Endodermal cell (in vitro differentiated cells): ENCODE measurements around the gene GSTT4. TPM values are rescaled to one million over a fixed set of nuclear protein-coding genes. Genes with fewer than 3 reads are reported as not detected.
"Not testable (repeated sequence)": the region's sequence is repeated elsewhere in the genome, so short reads cannot be mapped to it uniquely, and the experiment has no call there.

Experiments
- DNase-seq: peaks from one replicate; pipeline ENCODE4 v3.0.0-alpha.2; 2017
- H3K27ac ChIP-seq: 2 replicates; pipeline ENCODE4 v1.5.1; 2013; ENCODE audit warnings: mild to moderate bottlenecking, low read depth, low read length, moderate library complexity
- H3K27me3 ChIP-seq: 2 replicates; pipeline ENCODE4 v1.6.1; 2013; ENCODE audit warnings: mild to moderate bottlenecking, low read length, moderate library complexity; ENCODE audit not compliant: insufficient read depth, control insufficient read depth, poor library complexity, severe bottlenecking
- H3K36me3 ChIP-seq: 2 replicates; pipeline ENCODE4 v1.7.0; 2013; ENCODE audit warnings: mild to moderate bottlenecking, low read length, moderate library complexity; ENCODE audit not compliant: control insufficient read depth, insufficient read depth
- H3K4me1 ChIP-seq: one replicate; pipeline ENCODE4 v1.7.0; 2013; ENCODE audit warnings: low read length; ENCODE audit not compliant: control insufficient read depth, insufficient read depth
- H3K4me3 ChIP-seq: 2 replicates; pipeline ENCODE4 v1.5.1; 2013; ENCODE audit warnings: mild to moderate bottlenecking, low read length, moderate library complexity
- H3K9ac ChIP-seq: 2 replicates; pipeline ENCODE4 v1.6.1; 2013; ENCODE audit warnings: mild to moderate bottlenecking, low read length, moderate library complexity; ENCODE audit not compliant: poor library complexity, severe bottlenecking; ENCODE audit errors: extremely low read depth
- H3K9me3 ChIP-seq: 2 replicates; pipeline ENCODE4 v1.6.1; 2013; ENCODE audit warnings: mild to moderate bottlenecking, low read length, moderate library complexity; ENCODE audit not compliant: control insufficient read depth
- H3K27ac Mint-ChIP-seq: 2 replicates; pipeline ENCODE4 v1.8.0; 2020; ENCODE audit warnings: mixed read lengths
- H3K27me3 Mint-ChIP-seq: 2 replicates; pipeline ENCODE4 v1.8.0; 2021; ENCODE audit warnings: mild to moderate bottlenecking, mixed read lengths; ENCODE audit not compliant: insufficient read depth
- H3K36me3 Mint-ChIP-seq: 2 replicates; pipeline ENCODE4 v1.8.0; 2020; ENCODE audit warnings: low read depth, mixed read lengths
- H3K4me1 Mint-ChIP-seq: 2 replicates; pipeline ENCODE4 v1.8.0; 2020; ENCODE audit warnings: mixed read lengths
- H3K4me3 Mint-ChIP-seq: 2 replicates; pipeline ENCODE4 v1.8.0; 2020; ENCODE audit warnings: mild to moderate bottlenecking, moderate library complexity, mixed read lengths
- H3K9me3 Mint-ChIP-seq: 2 replicates; pipeline ENCODE4 v1.8.0; 2020; ENCODE audit warnings: mild to moderate bottlenecking, mixed read lengths
- CTCF ChIP-seq: fragments of 200-600 bp; sonication (generic); conservative IDR thresholded peaks from 2 replicates; pipeline ENCODE4 v1.5.0; 2021; ENCODE audit warnings: antibody characterized with exemption, mild to moderate bottlenecking
- WGBS, 2 experiments: methylation state at CpG; one replicate each; pipeline versions ENCODE4 v1.1.5 to v1.1.7; 2013; ENCODE audit warnings: missing lambda C conversion rate in 2 of 2, mixed read lengths in 1 of 2; ENCODE audit not compliant: insufficient coverage in 1 of 2, insufficient read length in 1 of 2; 5-methylcytosine and 5-hydroxymethylcytosine counted together
- total RNA-seq, 2 donors: library from RNA; stranded (reverse); fragmentation: NEBNext Ultra II Directional in 1 of 2; extraction: Animal tissue kit (Norgen Biotek cat#: 25700) in 1 of 2; gene quantifications; 2 replicates in 1 of 2; 3 replicates in 1 of 2; pipeline ENCODE4 v1.2.1, GENCODE V29; 2021

Gene GSTT4
- total RNA-seq, 2 donors from 2014 or later: not detected

GRCh38 chr22:24002272-24002671 is 3.0 kb downstream of the GSTT4 start:
- H3K9me3 ChIP-seq: no peaks in the 10 kb centered on the region
- no peak overlapping the region for H3K27ac ChIP-seq
- no peak for DNase-seq
- H3K4me3 ChIP-seq: no peak overlapping the region
- no peaks in the 10 kb centered on the region for H3K27me3 ChIP-seq
- no peak for TF ChIP-seq CTCF
- Mint-ChIP-seq H3K36me3 (no peaks in the 10 kb centered on the region), H3K9me3 (no peaks in the 10 kb centered on the region), H3K27ac (no peak overlapping the region), H3K4me1 (no peaks in the 10 kb centered on the region), H3K4me3 (no peak overlapping the region), H3K27me3 (peaks cover 17% of the 10 kb centered on the region)
- H3K9ac ChIP-seq: no peak overlapping the region
- 85 to 95% methylated on average over 4 to 8 of the region's 10 CpGs for WGBS, 2 experiments
- no peaks in the 10 kb centered on the region for H3K36me3 ChIP-seq
- H3K4me1 ChIP-seq: no peaks in the 10 kb centered on the region

- no peaks in the 10 kb centered on the region for H3K36me3 ChIP-seq
- H3K27me3 Mint-ChIP-seq: peaks cover 12% of the 10 kb centered on the region
- DNase-seq: peak; percentile 86
- H3K9me3 Mint-ChIP-seq: no peaks in the 10 kb centered on the region
- H3K27ac Mint-ChIP-seq: no peak overlapping the region
- H3K4me1 ChIP-seq: no peaks in the 10 kb centered on the region
- H3K9ac ChIP-seq: no peak overlapping the region
- peak; percentile 39 for TF ChIP-seq CTCF
- no peaks in the 10 kb centered on the region for H3K27me3 ChIP-seq
- H3K4me3 ChIP-seq: no peak overlapping the region
- H3K36me3 Mint-ChIP-seq: no peaks in the 10 kb centered on the region
- no peak overlapping the region for H3K4me3 Mint-ChIP-seq
- H3K4me1 Mint-ChIP-seq: no peaks in the 10 kb centered on the region
- H3K27ac ChIP-seq: no peak overlapping the region
- WGBS, 2 experiments: 68 to 76% methylated on average over 6 to 9 of the region's 9 CpGs
- H3K9me3 ChIP-seq: no peaks in the 10 kb centered on the region
Measured at GRCh38 chr22:24001314-24001713, 3.9 kb downstream of the GSTT4 start.

GRCh38 chr22:23999779-24000178 is 5.5 kb downstream of the GSTT4 start:
- WGBS, 2 experiments: 89 to 100% methylated on average over 6 to 7 of the region's 7 CpGs
- not testable (repeated sequence) for H3K36me3 Mint-ChIP-seq, H3K4me3 ChIP-seq, H3K9me3 Mint-ChIP-seq, H3K9ac ChIP-seq, H3K27ac ChIP-seq, H3K27ac Mint-ChIP-seq, H3K27me3 ChIP-seq, DNase-seq, H3K4me1 ChIP-seq, H3K4me3 Mint-ChIP-seq, H3K9me3 ChIP-seq, H3K36me3 ChIP-seq, H3K4me1 Mint-ChIP-seq
- H3K27me3 Mint-ChIP-seq: peaks cover 13% of the 10 kb centered on the region

- 86% methylated on average over 3 of the region's 3 CpGs; no CpG with 5 or more reads in 1 of the 2 experiments for WGBS, 2 experiments
- no peaks in the 10 kb centered on the region for H3K27me3 ChIP-seq
- TF ChIP-seq CTCF: no peak
- Mint-ChIP-seq H3K27me3 (peaks cover 9% of the 10 kb centered on the region), H3K9me3 (no peaks in the 10 kb centered on the region), H3K36me3 (no peaks in the 10 kb centered on the region), H3K4me1 (no peaks in the 10 kb centered on the region), H3K27ac (no peak overlapping the region), H3K4me3 (no peak overlapping the region)
- no peak overlapping the region for H3K4me3 ChIP-seq
- no peak for DNase-seq
- no peak overlapping the region for H3K27ac ChIP-seq
- no peaks in the 10 kb centered on the region for H3K9me3 ChIP-seq
- H3K36me3 ChIP-seq: no peaks in the 10 kb centered on the region
- no peaks in the 10 kb centered on the region for H3K4me1 ChIP-seq
- no peak overlapping the region for H3K9ac ChIP-seq
Measured at GRCh38 chr22:23997092-23997491, 8.2 kb downstream of the GSTT4 start.

GRCh38 chr22:23993581-23994177 is 11.6 kb downstream of the GSTT4 start:
- DNase-seq, H3K27me3 ChIP-seq, H3K36me3 Mint-ChIP-seq, H3K36me3 ChIP-seq, H3K9me3 ChIP-seq, H3K9ac ChIP-seq, H3K4me3 ChIP-seq, H3K4me1 Mint-ChIP-seq, H3K9me3 Mint-ChIP-seq, H3K27ac ChIP-seq, H3K27ac Mint-ChIP-seq, H3K4me3 Mint-ChIP-seq, H3K4me1 ChIP-seq, H3K27me3 Mint-ChIP-seq: not testable (repeated sequence)
- 69% methylated on average over 4 of the region's 4 CpGs; no CpG with 5 or more reads in 1 of the 2 experiments for WGBS, 2 experiments
